Fibroblast of lung (primary cell): Measurements from ENCODE around the gene ZKSCAN3.

Experiments
- CTCF ChIP-seq, 2 donors: IDR thresholded peaks in 1 of 2; conservative IDR thresholded peaks in 1 of 2; 1 replicate in 1 of 2; 2 replicates in 1 of 2; pipeline ENCODE4 v1.5.1; 2011 to 2012; ENCODE audit warnings: low read length in 2 of 2, control low read depth in 1 of 2, inconsistent platforms in 1 of 2, low read depth in 1 of 2, mild to moderate bottlenecking in 1 of 2
- EZH2 ChIP-seq: IDR thresholded peaks from 2 replicates; pipeline ENCODE4 v1.5.1; 2012; ENCODE audit warnings: low read length, control low read depth, mild to moderate bottlenecking; ENCODE audit errors: missing control alignments

DNA sequence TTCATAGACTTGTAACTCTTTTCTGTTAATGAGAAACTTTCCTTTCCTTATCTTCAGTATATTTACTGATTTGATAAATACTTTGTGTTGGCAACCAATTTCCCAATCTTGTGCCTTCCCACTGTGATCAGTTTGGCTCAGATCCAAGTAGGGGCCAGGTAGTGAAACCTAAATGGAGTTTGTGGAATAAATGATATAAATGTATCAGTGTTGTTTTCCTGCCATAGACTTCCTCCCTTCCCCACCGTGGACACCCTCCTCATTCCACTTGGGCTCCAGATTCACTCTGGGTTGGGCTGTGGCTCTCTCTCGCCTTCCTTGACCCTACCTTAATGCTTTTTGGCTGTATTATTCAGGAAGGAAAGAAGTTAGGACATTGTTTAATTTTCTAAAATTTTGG, 1.3 kb downstream of the ZKSCAN3 start:
- TF ChIP-seq CTCF (conservative IDR thresholded peaks at IDR 0.05 in 1 of 2, IDR thresholded peaks at IDR 0.05 in 1 of 2; ENCODE audit: low read depth in 1 of 2, low read length in 2 of 2) (no peak), EZH2 (no peak)
